Measurements from ENCODE around the gene SUPT16H.

- TF ChIP-seq ZNF274 (IDR thresholded peaks at IDR 0.05; ENCODE audit: low read depth, low read length) (no peak), YY1 (IDR thresholded peaks at IDR 0.05; ENCODE audit: insufficient read depth, insufficient read length) (no peak)
Measured at GRCh38 chr14:21379338-21379737, 4.5 kb downstream of the SUPT16H start.
